GM12878 (cell line): ENCODE measurements around the gene RNMT. TPM values are rescaled to one million over a fixed set of nuclear protein-coding genes. Genes with fewer than 3 reads are reported as not detected.

ENCODE experiments used
- ATF7 ChIP-seq: fragments of 450-650 bp; IDR thresholded peaks from 2 replicates; pipeline ENCODE4 v1.6.1; 2016; ENCODE audit warnings: low read depth, mild to moderate bottlenecking
- BCL11A ChIP-seq: IDR thresholded peaks from 2 replicates; pipeline ENCODE4 v1.6.1; 2011; ENCODE audit warnings: low read depth, low read length
- BRCA1 ChIP-seq: IDR thresholded peaks from 2 replicates; pipeline ENCODE4 v1.6.1; 2011; ENCODE audit warnings: low read depth, low read length, improper control_type of control experiment
- CBX3 ChIP-seq: fragments of 200-600 bp; sonication (generic); IDR thresholded peaks from 2 replicates; pipeline ENCODE4 v1.6.1; 2016; ENCODE audit warnings: low read depth, borderline replicate concordance
- CEBPB ChIP-seq, 2 experiments: fragments of 150-350 bp in 1 of 2; IDR thresholded peaks; 2 replicates each; pipeline ENCODE4 v1.6.1; 2012 to 2014; ENCODE audit warnings: low read depth in 2 of 2, low read length in 2 of 2, borderline replicate concordance in 1 of 2, inconsistent platforms in 1 of 2
- CHD2 ChIP-seq: IDR thresholded peaks from 2 replicates; pipeline ENCODE4 v1.6.1; 2011; ENCODE audit warnings: low read depth, low read length, improper control_type of control experiment, borderline replicate concordance
- CREB1 ChIP-seq: IDR thresholded peaks from 2 replicates; pipeline ENCODE4 v1.6.1; 2012; ENCODE audit warnings: low read depth, mild to moderate bottlenecking, inconsistent platforms
- HDAC6 ChIP-seq: fragments of 200-600 bp; sonication (generic); IDR thresholded peaks from one replicate; pipeline ENCODE4 v1.8.0; 2017; ENCODE audit warnings: antibody characterized with exemption; ENCODE audit not compliant: unreplicated experiment
- JUNB ChIP-seq: IDR thresholded peaks from 2 replicates; pipeline ENCODE4 v1.6.1; 2016; ENCODE audit warnings: antibody characterized with exemption, mild to moderate bottlenecking
- KAT2A ChIP-seq: conservative IDR thresholded peaks from 2 replicates; pipeline ENCODE4 v1.6.1; 2011; ENCODE audit warnings: low read depth, low read length; ENCODE audit not compliant: control insufficient read depth
- MTA3 ChIP-seq: IDR thresholded peaks from 2 replicates; pipeline ENCODE4 v1.6.1; 2012; ENCODE audit warnings: low read length, inconsistent platforms, borderline replicate concordance
- NFYA ChIP-seq: IDR thresholded peaks from 2 replicates; pipeline ENCODE4 v1.6.1; 2011; ENCODE audit warnings: low read depth, mild to moderate bottlenecking, low read length, improper control_type of control experiment, borderline replicate concordance
- NFYB ChIP-seq: IDR thresholded peaks from 2 replicates; pipeline ENCODE4 v1.6.1; 2011; ENCODE audit warnings: low read depth, mild to moderate bottlenecking, low read length, improper control_type of control experiment, moderate library complexity; ENCODE audit not compliant: insufficient read depth
- NR2F1 ChIP-seq: fragments of 450-650 bp; conservative IDR thresholded peaks from 2 replicates; pipeline ENCODE4 v1.6.1; 2017; ENCODE audit warnings: mild to moderate bottlenecking
- SMC3 ChIP-seq: IDR thresholded peaks from 2 replicates; pipeline ENCODE4 v1.6.1; 2011; ENCODE audit warnings: low read length, improper control_type of control experiment, borderline replicate concordance
- SREBF1 ChIP-seq: IDR thresholded peaks from 2 replicates; pipeline ENCODE4 v1.6.1; 2012; ENCODE audit warnings: mild to moderate bottlenecking, low read length
- TCF12 ChIP-seq: IDR thresholded peaks from 2 replicates; pipeline ENCODE4 v1.6.1; 2011; ENCODE audit warnings: low read depth, mild to moderate bottlenecking, low read length
- ZNF384 ChIP-seq: IDR thresholded peaks from 2 replicates; pipeline ENCODE4 v1.6.1; 2012; ENCODE audit warnings: low read depth, mild to moderate bottlenecking, low read length, improper control_type of control experiment, borderline replicate concordance
- polyA plus RNA-seq, 11 experiments: library from polyadenylated mRNA; depleted of rRNA in 4 of 11; unstranded in 6 of 11; stranded (reverse) in 5 of 11; fragments of >200 nt; fragmentation: Nextera tagmentation in 4 of 11; fragmentation: Illumina TruSeq in 1 of 11; extraction: Ambion mirVana in 4 of 11; extraction: Trizol in 1 of 11; gene quantifications; 1 replicate in 1 of 11; 2 replicates in 10 of 11; pipeline versions ENCODE4 v1.2.1 to v1.2.3, GENCODE V29; 2011 to 2016; ENCODE audit warnings: inconsistent platforms in 2 of 11, missing spikeins in 2 of 11, low read depth in 1 of 11
- total RNA-seq, 4 experiments: library from RNA; depleted of rRNA in 3 of 4; stranded (reverse); fragments of >200 nt in 3 of 4; fragmentation: Illumina TruSeq in 1 of 4; extraction: Trizol in 1 of 4; gene quantifications; 2 replicates each; pipeline versions ENCODE4 v1.2.1 to v1.2.3, GENCODE V29; 2013 to 2021
- TF ChIP-seq, protein P1 (sequence below): fragments of 450-650 bp; IDR thresholded peaks from 2 replicates; pipeline ENCODE4 v1.6.1; 2016; ENCODE audit warnings: mild to moderate bottlenecking
- TF ChIP-seq, protein P2 (sequence below): IDR thresholded peaks from 2 replicates; pipeline ENCODE4 v1.6.1; 2012; ENCODE audit warnings: low read depth, low read length, improper control_type of control experiment
- TF ChIP-seq, protein P3 (sequence below): fragments of 450-650 bp; formaldehyde crosslinking; IDR thresholded peaks from 2 replicates; pipeline ENCODE4 v1.4.0; 2020; ENCODE audit warnings: mild to moderate bottlenecking, moderate library complexity

RNMT gene
- total and polyA plus RNA-seq, 10 of the 15 experiments (the other 5 are each of a cell fraction or from before 2014, with no cell fraction given), result 18.1 to 63.2 (median 38.8) TPM

DNA sequence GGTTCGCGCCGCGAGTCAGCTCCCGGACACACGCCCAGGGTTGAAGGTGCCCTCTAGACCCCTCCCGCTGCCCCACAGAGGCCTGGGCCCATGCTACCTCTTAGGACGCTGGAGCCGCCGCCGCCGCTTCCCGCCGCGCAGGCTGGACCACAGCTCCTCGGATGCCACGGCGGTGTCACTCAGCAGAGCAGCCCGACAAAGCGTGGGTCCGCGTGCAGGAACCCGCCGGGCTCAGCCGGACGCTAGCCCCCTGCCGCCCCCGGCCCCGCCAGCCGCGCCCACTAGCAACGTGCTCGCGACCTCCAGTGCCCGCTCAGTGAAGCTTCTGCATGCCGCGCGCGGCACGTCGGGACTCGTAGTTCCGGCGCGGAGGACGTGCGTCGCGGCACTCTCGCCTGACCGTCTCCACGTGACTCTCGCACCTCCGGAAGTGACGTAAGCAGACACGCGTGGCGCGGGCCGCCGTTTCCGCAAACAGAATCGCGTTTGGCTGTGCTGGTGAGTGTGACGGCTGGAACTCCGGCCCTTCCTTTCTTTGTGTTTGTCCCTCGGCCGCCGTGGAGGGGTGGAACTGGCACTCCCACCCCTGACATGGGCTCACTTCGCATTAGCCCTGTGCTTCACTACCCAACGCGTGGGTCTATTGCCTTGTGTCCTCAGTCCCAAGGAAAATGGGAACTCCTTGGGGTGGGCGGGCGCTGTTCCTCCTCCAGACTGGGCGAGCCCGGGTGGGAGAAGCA, at the start of gene RNMT, which contains the start of gene FAM210A (continued):
- TF ChIP-seq CHD2, result peak; percentile 84
- no peak for TF ChIP-seq TCF12
- TF ChIP-seq BCL11A, result no peak
- TF ChIP-seq, protein P1, sequence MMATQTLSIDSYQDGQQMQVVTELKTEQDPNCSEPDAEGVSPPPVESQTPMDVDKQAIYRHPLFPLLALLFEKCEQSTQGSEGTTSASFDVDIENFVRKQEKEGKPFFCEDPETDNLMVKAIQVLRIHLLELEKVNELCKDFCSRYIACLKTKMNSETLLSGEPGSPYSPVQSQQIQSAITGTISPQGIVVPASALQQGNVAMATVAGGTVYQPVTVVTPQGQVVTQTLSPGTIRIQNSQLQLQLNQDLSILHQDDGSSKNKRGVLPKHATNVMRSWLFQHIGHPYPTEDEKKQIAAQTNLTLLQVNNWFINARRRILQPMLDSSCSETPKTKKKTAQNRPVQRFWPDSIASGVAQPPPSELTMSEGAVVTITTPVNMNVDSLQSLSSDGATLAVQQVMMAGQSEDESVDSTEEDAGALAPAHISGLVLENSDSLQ, result peak; percentile 66
- TF ChIP-seq NFYA, result no peak
- peak; percentile 83 for TF ChIP-seq NR2F1
- no peak for TF ChIP-seq NFYB
- TF ChIP-seq CEBPB (IDR thresholded peaks at IDR 0.05; ENCODE audit: borderline replicate concordance in 1 of 2, low read depth in 2 of 2, low read length in 2 of 2), result no peak
- TF ChIP-seq KAT2A, result no peak
- TF ChIP-seq, protein P2, sequence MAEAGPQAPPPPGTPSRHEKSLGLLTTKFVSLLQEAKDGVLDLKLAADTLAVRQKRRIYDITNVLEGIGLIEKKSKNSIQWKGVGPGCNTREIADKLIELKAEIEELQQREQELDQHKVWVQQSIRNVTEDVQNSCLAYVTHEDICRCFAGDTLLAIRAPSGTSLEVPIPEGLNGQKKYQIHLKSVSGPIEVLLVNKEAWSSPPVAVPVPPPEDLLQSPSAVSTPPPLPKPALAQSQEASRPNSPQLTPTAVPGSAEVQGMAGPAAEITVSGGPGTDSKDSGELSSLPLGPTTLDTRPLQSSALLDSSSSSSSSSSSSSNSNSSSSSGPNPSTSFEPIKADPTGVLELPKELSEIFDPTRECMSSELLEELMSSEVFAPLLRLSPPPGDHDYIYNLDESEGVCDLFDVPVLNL, result no peak
- 0 out of 2 replicates have a peak, but pooled peaks have one; percentile 57 for TF ChIP-seq SREBF1
- TF ChIP-seq CREB1, result peak; percentile 98
- TF ChIP-seq JUNB, result no peak
- TF ChIP-seq, protein P3, sequence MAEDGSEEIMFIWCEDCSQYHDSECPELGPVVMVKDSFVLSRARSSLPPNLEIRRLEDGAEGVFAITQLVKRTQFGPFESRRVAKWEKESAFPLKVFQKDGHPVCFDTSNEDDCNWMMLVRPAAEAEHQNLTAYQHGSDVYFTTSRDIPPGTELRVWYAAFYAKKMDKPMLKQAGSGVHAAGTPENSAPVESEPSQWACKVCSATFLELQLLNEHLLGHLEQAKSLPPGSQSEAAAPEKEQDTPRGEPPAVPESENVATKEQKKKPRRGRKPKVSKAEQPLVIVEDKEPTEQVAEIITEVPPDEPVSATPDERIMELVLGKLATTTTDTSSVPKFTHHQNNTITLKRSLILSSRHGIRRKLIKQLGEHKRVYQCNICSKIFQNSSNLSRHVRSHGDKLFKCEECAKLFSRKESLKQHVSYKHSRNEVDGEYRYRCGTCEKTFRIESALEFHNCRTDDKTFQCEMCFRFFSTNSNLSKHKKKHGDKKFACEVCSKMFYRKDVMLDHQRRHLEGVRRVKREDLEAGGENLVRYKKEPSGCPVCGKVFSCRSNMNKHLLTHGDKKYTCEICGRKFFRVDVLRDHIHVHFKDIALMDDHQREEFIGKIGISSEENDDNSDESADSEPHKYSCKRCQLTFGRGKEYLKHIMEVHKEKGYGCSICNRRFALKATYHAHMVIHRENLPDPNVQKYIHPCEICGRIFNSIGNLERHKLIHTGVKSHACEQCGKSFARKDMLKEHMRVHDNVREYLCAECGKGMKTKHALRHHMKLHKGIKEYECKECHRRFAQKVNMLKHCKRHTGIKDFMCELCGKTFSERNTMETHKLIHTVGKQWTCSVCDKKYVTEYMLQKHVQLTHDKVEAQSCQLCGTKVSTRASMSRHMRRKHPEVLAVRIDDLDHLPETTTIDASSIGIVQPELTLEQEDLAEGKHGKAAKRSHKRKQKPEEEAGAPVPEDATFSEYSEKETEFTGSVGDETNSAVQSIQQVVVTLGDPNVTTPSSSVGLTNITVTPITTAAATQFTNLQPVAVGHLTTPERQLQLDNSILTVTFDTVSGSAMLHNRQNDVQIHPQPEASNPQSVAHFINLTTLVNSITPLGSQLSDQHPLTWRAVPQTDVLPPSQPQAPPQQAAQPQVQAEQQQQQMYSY, result no peak
- TF ChIP-seq SMC3, result peak; percentile 6; the same call in 1 of the 2 replicates
- TF ChIP-seq MTA3, result no peak
- no peak for TF ChIP-seq ZNF384
- TF ChIP-seq CBX3, result no peak
- TF ChIP-seq HDAC6, result no peak
- TF ChIP-seq ATF7, result peak; percentile 94
- TF ChIP-seq BRCA1, result peak; percentile 38; the same call in 1 of the 2 replicates
